NCI-H69 (cell line): ENCODE measurements around the gene SCIN.

Experiments used
- DNase-seq: peaks from one replicate; lab custom pipeline; 2025; lab: John Stamatoyannopoulos, UW

SCIN gene

DNA sequence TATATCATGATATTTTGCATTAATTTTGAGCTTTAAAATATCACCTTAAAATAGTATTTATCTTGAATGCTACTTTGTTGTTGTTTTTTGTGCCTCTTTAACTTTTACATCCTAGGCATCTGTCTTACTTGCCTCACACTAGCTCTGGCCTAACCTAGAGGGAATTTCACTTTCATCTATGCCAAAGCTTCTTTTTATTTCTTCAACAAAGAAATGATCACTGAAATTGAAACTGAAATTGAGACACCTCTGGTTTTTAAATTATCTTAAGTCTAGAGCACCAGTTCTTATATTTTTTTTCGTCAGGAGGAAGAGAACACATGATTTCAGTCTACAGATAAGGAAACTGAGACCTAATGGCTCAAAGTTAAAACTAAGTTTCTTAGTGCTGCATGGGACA, 3.5 kb upstream of the SCIN start:
- no peak for DNase-seq

DNA sequence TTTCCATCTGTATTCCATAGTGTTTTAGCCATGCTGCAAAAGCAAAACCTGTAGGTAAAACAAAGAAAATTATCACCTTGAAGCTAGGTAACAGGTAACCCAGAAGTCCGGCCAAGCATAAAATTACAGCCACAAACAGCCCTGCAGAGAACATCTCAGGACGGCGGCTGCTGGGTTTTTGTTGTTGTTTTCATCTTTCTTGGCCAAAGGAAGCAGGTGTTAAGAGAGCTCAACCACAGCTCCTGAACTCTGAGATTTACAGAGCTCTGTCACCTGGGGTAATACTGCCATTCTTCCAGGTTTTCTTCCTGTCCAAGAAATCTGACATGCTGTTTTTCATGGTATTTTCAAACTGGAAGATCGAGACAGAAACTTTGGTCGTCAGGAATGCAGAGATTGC, 847 bp upstream of the SCIN start:
- DNase-seq = peak; percentile 50

DNA sequence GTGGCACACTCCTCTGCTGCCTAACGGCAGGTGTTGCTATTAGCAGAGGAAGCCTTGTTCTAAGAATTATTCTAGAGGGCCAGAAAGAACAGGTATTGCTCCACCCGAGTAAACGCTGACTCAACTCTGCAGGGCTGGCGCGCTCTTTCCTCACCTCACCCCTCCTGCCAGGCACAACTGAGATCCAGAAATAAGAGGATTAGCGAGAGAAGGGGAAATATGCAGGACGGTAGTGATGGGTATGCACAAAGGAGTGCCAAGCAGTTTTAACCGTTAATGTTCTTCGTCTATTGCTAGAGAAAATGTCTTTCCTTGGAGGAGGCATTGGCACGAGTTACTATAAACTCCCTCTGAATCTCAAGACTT, 369 bp upstream of the SCIN start:
- peak; percentile 73 for DNase-seq

DNA sequence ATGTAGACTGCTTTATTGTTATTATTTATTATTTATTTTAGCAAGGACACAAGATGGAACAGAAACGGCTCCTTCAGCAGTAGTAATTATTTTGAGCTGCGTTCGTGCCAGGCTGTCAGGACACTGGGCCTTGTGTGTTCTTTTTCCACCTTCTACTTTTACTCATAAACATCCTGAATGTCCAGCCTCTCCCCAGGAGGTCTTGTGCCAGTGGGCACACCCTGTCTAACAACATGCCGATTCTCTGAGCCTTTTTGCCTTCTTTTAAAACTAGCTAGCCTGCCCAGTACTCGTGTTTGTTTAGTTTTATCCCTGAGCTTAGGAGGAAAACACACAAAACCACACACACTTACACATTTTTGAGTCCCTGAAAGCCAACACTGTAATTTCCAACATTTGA, 1.2 kb downstream of the SCIN start:
- DNase-seq = peak; percentile 21

DNA sequence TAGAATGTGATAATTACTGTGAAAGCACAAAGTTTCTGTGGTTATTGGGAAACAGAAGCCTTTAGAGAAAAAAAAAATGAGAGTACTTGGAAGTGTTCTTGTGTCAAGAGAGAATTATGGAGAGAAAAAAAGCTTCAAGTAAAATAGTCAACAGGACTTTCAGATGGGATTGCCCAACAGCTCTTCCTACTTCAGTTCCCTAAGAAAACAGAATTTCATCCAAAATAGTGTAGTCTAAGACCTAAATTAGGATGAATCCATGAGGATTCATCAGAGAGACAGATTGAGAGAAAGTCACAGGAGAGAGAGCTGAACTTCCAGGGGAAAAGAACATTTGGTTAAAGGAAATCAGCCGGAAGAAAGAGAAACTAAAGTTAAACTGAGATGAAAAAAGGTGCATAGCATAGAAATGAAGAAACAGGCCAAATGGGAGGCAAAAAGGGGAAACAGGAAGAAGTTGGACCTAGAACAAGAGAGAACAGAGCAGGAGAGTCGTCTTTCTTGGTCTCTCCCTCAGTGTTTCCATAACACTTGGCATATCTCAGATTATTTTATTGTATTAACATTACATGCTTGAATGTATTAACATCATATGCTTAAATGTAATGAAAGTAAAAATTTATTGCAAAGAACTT, 2.5 kb downstream of the SCIN start:
- no peak for DNase-seq

DNA sequence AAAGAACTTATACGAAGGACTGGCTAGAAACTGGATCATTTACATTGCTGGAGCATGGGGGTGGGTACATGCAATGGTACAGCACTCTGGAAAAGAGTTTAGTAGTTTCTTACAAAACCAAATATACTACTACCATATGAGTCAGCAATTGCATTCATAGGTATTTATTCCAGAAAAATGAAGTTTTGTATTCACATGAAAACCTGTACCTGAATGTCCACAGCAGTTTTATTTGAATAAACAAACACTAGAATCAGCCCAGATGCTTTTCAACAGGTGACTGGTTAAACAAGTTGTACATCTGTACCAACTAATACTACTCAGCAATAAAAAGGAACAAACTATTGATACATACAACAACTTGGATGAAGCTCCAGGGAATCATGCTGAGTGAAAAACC, 3.4 kb downstream of the SCIN start:
- no peak for DNase-seq

DNA sequence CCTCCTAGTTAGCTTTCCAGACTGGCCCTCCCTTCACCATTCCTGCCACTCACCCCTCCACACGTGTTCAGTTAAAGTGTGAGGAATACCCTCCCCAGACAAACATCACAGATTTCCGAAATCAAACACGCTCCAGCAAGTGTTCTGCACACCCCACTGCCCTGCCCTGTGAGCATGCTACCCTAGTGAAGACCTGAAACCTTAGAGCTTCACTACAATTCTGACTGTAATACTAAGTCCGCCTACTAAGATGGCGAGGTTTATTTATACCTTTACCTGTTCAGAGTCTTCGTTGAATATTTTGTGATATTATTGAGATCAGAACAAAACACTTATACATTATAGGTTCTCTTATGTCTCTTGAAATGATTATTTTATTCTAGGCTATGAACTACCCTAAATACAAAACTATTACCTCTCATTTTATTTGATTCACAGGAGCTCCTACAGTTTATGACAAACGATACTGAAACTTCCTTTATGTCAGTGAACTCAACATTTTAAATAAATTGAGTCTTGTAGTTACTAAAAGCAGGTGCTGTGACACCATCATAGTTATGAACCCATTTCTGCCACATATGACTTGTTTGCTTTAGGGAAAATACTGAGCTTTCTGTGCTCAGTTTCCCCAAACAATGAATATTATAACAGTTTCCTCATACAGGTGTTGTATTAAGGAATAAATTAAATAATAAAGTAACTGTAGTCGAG, 8.6 kb downstream of the SCIN start:
- no peak for DNase-seq

DNA sequence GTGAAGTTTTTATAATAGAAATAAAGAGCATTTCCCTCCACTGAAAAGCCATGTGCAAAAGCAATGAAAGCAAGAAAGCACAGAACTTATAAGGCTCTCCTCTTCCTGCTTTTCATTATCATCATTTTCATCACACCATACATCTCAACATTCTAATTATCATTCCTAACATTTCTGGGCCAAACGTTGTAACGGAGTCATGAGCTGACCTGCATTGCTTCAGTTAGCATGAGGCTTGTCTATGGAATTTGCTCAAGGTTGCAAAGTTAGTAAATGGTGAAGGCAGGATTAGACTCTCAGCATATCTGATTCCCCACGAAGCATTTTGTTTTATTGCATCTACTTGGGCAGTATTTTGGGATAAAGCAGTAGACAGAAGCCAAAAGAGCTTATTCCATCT, 11.4 kb downstream of the SCIN start:
- no peak for DNase-seq

DNA sequence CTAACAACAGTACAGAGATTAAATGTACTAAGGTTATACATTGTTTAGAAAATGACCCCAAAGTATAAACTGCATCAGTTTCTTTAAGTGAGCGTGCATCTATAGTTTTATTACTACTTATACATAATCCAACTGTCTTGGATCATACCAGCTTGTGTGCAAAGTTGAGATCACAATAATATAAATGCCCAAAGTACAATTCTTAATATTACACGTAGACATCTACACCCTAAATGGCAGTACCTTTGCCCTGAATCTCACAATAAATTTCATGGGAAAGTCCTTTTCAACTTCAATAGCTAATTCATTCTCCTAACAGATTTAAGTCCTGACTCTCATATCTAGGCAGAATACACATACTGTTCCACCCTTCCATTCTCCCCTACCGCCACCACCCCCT, 11.8 kb downstream of the SCIN start:
- no peak for DNase-seq

DNA sequence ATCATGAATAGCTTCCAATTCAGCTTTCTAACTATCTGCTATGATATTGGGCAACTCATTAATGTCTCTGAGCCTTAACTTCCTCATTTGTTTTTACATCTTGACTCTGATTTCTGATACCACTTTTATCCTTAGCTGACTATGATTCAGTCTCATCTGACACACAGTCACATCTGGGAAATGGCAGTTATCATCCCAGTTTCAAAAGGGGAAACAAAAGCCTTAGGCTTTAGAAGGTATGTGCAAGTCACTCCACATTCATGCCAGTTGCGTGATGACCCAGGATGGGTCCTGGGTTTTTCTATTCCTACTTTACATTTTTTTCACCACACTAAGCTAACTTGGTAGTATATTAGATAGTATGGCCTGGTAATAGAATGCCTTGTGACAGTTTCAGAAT, 12.7 kb downstream of the SCIN start:
- no peak for DNase-seq

DNA sequence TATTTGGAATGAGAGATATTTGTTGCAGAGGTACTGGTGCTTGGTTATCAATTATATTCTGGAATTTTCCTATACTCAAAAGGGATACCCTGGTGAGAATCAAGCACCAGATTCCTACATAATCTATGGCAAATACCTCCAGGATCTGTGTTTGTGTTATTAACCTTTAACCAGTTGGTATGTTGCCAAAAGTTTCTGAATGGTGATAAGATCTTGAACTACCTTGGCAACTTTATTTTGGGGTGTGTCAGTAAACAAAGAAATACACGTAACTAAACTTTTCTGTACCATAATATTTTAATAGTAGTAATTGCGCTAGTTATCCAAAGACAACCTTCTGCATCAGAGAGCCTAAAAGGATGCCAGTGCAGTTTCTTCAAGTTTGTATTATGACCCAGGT, 13.4 kb downstream of the SCIN start:
- peak; percentile 34 for DNase-seq

DNA sequence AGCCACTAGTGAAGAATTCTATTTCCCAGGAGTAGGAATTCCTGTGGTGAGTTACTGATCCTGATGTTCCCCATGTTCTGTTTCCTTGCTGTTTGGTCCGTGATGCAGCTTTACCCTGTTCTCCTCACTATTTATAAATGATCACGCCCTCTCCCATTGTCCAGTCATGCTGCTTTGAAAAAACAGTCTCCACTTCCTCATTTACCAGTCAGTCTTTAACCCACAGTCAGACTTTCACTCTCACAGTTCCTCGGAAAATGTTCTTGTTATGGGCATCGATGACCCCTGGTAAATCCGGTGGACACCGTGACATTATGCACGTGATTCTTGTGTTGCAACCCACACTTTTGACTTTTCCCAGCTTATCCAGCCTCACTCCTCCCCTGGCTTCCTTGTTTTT, 14.4 kb downstream of the SCIN start:
- DNase-seq = no peak

DNA sequence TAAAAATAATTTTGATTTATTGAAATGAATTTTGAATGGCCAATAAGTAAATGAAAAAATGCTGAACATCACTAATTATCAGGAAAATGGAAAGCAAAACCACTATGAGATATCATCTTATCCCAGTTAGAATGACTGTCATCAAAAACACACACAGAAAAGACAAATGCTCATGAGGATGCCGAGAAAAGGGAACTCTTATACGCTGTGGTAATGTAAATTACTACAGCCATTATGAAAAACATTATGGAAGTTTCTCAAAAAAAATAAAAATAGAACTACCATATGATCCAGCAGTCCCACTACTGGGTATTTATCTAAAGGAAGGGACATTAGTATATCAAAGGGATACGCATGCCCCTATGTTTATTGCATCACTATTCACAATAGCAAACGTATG, 15.8 kb downstream of the SCIN start:
- DNase-seq = no peak

DNA sequence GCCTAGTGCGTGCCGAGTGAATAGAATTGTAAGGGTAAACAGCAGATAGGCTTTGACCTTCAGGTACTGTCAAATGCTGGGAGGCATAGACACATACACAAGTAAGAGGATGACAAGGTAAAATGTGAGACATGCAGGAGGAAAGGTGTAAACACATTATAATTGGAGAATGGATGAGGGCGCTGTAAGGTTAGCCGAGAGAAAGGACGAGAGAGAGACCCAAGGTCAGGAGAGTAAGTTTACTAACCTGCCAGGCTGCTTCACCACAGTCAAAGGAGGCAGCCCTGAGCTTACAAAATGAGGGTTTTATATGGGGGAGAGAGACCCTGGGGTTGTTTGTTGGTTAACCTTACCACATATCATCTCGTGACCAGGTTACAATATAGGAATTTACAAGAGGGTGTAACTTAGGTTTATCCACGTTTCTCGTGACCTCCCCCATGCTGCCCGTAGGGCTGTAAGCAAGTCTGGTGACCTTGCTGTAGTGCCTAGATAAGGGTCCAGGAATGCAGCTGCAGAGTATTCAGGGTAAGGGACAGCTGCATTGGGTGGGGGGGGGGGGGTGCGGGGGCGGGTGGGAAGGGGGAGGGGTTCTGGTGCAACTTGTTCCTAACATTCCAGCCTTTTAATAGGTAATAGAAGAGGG, 17.9 kb downstream of the SCIN start:
- no peak for DNase-seq

DNA sequence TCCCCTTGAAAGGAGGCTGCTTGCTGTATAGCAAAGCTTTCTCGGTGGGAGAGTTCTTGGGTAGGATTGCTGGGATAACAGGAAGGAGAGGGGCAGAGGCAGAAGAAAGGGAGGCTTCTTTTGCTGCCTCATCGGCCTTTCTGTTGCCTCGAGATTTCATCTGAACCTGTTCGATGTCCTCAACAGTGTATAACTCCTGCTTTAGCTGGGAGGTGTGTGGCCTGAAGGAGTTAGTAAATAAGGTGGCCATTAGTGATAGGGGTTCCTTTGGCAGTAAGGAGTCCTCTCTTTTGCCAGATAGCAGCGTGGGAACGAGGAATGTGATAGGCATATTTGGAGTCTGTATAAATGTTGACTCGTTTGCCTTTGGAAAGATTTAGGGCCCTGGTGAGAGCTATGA, 20.0 kb downstream of the SCIN start:
- no peak for DNase-seq

DNA sequence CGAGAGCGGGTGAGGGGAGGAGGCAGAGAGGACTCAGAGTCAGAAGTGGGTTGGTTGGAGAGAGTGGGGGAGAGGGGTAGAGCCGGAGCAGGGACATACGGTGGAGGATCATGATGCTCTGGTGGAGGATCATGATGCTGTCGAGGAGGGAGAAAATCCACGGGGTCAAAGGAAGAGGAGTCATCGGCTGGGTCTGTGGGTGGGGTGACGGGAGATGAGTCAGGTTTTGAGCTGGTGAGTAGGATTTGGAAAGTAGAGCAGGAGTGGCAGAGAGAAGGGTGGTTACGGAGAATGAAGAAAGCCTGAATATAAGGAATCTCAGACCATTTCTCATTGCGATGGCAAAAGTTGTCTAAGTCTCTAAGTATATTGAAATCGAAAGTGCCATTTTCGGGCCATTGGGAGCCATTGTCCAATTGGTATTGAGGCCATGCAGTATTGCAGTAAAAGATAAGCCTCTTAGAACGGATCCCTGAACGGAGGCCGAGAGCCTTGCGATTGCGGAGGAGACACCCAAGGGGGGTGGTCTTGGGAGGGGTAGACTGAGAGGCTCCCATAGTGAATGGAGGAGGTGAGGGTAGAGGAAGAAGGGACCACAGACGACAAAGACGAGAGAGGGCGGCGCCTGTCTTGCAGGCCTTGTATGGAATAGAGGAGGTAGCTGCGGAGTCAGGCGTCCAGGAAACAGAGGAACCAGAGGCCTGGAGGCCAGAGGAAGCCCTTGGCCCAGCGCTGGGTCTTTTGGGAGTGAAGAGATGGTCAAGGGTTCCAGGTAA, 23.8 kb downstream of the SCIN start:
- DNase-seq = no peak

DNA sequence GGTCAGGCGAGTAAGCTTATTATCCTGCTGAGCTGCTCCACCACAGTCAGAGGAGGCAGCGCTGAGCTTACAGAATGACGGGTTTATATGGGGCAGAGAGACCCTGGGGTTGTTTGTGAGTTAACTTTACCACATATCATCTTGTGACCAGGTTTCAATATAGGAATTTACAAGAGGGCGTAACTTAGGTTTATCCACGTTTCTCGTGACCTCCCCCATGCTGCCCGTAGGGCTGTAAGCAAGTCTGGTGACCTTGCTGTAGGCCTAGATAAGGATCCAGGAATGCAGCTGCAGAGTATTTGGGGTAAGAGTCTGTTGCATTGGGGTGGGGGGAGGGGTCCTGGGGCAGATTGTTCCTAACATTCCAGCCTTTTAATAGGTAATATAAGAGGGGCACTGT, 24.6 kb downstream of the SCIN start:
- no peak for DNase-seq

DNA sequence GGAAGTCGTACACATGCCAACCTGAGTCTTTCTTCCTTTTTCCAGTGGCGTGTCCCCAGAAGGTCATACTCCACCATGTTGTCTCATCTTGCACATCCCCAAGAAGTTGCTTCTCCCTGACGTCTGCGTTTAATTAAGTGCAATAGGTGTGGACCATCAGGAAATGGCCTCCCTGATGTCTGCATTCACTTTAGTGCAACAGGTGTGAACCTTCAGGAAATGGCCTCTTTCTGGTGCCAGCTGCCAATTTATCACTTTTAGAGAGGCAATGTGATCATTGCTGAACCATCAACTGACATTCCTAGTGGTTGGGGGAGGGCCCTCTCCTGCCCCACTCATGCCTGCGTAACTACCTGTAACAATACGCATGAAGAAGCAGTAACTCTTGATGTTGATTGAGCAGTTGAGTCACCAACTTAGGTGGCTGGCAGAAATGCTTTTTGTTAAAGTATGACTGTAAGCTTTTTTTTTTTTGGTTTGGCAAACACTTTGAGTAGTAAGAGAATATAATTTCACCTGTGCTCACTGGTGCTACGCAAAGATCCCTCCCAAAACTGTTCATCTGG, 25.8 kb downstream of the SCIN start:
- no peak for DNase-seq

DNA sequence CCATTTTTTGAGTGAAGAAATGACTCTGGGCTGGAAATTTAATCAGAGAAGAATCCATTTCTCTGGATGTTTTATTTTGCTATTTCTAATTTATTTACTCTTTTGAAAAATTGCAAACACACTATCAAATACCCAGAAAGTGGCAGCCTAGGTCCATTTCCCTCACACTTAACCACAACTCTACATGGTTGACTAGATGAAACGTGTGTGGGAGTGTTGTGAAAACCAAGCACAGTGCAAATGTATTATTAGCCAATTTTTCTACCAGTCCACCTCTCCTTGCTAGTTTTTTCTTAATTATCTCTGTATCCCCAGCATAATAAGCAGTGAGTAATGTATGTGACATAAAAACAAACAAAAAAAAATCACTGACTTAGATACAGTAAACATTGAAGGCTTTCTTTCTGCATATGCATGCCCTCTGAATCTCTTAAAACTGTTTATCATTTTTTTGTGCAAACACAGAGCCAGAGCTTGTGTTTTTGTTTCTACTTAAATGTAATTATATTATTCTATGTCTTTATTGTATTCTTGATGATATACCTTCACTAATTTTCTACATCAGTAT, 30.9 kb downstream of the SCIN start:
- DNase-seq = no peak

DNA sequence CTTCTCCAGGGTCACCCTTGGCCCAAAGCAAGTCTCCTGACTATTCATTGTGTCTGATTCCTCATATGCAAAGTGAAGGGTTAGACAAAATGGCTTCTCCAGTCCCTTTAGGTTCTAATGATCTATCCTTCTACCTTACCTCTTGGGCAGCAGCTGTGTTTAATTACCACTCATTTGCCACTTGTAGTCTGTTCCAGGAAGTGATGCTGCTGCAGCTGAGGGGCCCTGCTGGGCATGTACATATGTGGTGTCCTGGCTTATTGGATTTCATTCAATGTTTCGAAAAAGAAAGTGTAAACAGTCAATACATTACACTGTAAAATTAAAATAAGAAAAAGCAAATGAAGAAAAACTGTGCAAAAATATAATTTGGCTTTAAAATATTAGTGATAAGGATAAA, 36.6 kb downstream of the SCIN start:
- peak; percentile 93 for DNase-seq

DNA sequence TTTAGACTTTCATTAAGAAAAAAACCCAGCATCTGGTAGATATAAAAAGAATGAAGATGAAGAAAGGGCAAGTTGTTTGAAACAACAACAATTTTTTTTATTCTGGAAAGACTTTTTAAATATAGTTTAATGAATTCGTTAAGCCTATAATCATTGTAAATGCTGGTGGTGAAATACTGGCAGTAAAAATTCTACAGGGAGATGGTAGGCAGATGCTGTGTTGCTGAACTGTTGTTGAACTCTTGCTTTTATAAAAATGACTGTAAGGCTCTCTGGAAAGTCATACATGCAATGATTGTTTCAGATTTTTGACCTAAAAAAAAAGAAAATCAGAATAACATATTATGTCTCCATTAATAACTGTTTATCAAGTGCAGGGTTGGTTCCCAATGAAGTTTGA, 39.0 kb downstream of the SCIN start:
- no peak for DNase-seq

DNA sequence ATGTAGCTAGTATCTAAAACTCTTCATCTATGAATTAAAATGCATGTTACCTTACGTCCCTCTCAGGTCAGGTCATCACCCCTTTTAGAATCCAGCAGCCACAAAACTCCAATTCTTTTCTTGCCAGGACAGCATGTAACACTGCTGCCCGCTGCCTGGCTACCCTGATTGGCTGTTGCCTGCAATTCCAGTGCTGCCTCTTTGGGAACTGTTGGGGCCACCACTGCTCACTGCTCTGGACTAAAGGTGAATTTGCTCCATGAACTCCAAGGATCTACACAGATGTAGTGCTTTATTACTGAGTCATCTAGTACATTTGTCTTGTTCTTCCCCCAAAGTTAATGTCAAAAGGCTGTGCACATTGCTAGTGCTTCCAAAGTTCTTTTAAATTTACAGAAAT, 40.4 kb downstream of the SCIN start:
- no peak for DNase-seq
